ENCODE data around the gene SERTAD1. TPM values are rescaled to one million over a fixed set of nuclear protein-coding genes. Genes with fewer than 3 reads are reported as not detected.

The SERTAD1 gene
- total RNA-seq, 3 donors from 2014 or later = 24.2 to 33.9 (median 33.7) TPM

DNA sequence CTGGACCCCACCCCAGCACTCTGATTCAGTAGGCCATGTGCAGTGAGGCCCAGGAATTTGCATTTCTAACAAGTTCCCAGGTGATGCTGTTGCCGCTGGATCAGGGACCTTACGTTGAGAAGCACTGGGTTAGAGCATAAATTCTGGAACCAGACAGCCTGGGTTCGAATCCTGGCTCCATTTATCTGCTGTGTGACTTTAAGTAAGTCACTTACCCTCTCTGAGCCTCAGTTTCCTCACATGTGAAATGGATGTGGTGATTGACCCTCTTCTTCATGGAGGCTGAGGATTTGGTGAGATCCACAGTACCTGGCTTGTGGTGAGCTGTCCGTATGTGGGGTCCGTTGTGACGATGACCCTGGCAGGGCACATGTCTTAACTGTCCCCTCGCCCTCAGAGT, 51.7 kb downstream of the SERTAD1 start:
- Mint-ChIP-seq H3K4me1 (ENCODE audit: low read depth) (peaks cover 5% of the 10 kb centered on the region), H3K9me3 (no peaks in the 10 kb centered on the region), H3K4me3 (no peak overlapping the region), H3K36me3 (ENCODE audit: insufficient read depth) (peaks cover 10% of the 10 kb centered on the region), H3K27me3 (ENCODE audit: low read depth) (no peaks in the 10 kb centered on the region)
- no peak for DNase-seq
- no peak for ATAC-seq

DNA sequence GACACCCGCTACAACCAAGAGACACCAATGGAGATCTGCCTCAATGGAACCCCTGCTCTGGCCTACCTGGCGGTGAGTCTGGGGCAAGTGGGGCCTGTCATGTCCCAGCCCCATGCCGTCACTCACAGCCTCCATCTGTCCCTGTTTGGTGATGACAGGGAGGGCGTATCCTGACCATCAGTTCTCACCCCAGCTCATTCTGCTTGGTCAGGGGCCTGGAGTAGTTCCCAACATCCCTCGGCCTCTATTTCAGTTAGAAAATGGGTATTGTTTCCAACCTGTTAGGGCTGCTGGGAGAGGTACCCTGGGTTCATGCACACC, 54.0 kb downstream of the SERTAD1 start:
- Mint-ChIP-seq H3K4me1 (ENCODE audit: low read depth) (peaks cover 5% of the 10 kb centered on the region), H3K4me3 (no peak overlapping the region), H3K9me3 (no peaks in the 10 kb centered on the region), H3K36me3 (ENCODE audit: insufficient read depth) (peaks cover 12% of the 10 kb centered on the region), H3K27me3 (ENCODE audit: low read depth) (no peaks in the 10 kb centered on the region)
- DNase-seq (no peak), ATAC-seq (no peak)

Other genes with a start within 250 kb of the SERTAD1 start
- gene MAP3K10, start 234.6 kb downstream of the SERTAD1 start, total RNA-seq = 10 to 100 TPM; 15.8 to 18.8 (median 16.4) TPM
- not detected for gene TTC9B, start 207.6 kb downstream of the SERTAD1 start, total RNA-seq
- gene CCNP, start 199.3 kb downstream of the SERTAD1 start, total RNA-seq = under 1 TPM in 2 of 3 donors, not detected in 1; 0.32 to 0.43 TPM
- 100 to 1,000 TPM; 147 to 158 (median 151) TPM for gene AKT2, start 140.6 kb downstream of the SERTAD1 start, total RNA-seq
- 10 to 100 TPM; 27.2 to 31.5 (median 31.3) TPM for gene C19orf47, start 77.6 kb downstream of the SERTAD1 start, total RNA-seq
- 10 to 100 TPM; 28.6 to 38.6 (median 33.4) TPM for gene PLD3, start 77.3 kb downstream of the SERTAD1 start, total RNA-seq
- under 1 TPM in 1 of 3 donors, not detected in 2; 0.08 TPM for gene HIPK4, start 35.8 kb downstream of the SERTAD1 start, total RNA-seq
- gene PRX, start 12.6 kb downstream of the SERTAD1 start, total RNA-seq = under 1 TPM; 0.71 to 0.82 (median 0.79) TPM
- 1 to 10 TPM; 6.4 to 9.5 (median 6.8) TPM for gene SERTAD3, start 18.3 kb upstream of the SERTAD1 start, total RNA-seq
- gene BLVRB, start 39.8 kb upstream of the SERTAD1 start, total RNA-seq = 10 to 100 TPM; 17.0 to 19.2 (median 18.1) TPM
- gene SPTBN4, start 41.0 kb upstream of the SERTAD1 start, total RNA-seq = 1 to 10 TPM; 1.2 to 2.1 (median 1.8) TPM
- gene SHKBP1, start 150.9 kb upstream of the SERTAD1 start, total RNA-seq = 10 to 100 TPM; 80.1 to 86.1 (median 84.8) TPM
- gene LTBP4, start 175.4 kb upstream of the SERTAD1 start, total RNA-seq = 100 to 1,000 TPM; 210 to 251 (median 213) TPM